G401 (cell line): ENCODE results near the gene TNFAIP8L1. TPM values are rescaled to one million over a fixed set of nuclear protein-coding genes. Genes with fewer than 3 reads are reported as not detected.
A peak's percentile ranks its signal among the peaks of the same experiment; 100 is the strongest.
"Not testable (repeated sequence)": the region's sequence is repeated elsewhere in the genome, so short reads cannot be mapped to it uniquely, and the experiment has no call there.

ENCODE experiments used
- DNase-seq: peaks from one replicate; pipeline ENCODE4 v3.0.0-alpha.2; 2015; ENCODE audit warnings: low spot score
- in situ Hi-C: cut with HindIII; loops from 2 replicates; pipeline ENCODE4 v1.10.0; 2016; ENCODE audit warnings: low sequenced_read_pairs, mixed read lengths
- total RNA-seq: library from RNA; depleted of rRNA; stranded (reverse); fragments of >200 nt; shearing (Covaris generic); gene quantifications from 2 replicates; pipeline ENCODE4 v1.2.3, GENCODE V29; 2014

Gene TNFAIP8L1
- total RNA-seq, 1 experiment from 2014 or later = 5.7 TPM

DNA sequence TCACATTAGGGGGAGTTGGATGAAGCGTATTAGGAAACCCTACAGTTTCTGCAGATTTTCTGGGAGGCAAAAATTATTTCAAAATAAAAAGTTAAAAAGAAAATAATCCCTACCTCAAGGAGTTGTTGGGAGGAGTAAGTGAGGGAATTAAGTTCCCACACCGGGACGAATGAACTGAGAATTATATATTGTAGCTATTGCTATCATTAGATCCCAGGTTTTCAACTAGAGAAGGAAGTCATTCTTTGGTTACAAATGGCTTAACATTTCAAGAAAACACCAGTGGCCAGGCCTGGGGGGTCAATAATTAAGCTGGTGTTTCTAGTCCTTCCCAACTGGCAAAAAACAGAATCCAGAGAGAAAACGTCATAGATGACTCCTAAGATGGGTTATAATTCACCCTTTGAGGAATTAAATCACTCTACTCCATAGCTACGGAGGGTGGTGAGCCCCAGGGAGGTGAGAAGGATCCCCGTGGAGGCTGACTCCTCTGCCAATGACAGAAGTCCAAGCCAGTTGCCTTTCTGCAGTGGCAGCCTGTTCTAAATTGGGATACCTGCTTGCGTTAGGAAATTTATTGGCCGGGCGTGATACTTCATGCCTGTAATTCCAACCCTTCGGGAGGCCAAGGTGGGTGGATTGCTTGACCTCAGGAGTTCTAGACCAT is 32.0 kb downstream of the TNFAIP8L1 start:
- in situ Hi-C loops = no loop called here
- peak; percentile 59 for DNase-seq

DNA sequence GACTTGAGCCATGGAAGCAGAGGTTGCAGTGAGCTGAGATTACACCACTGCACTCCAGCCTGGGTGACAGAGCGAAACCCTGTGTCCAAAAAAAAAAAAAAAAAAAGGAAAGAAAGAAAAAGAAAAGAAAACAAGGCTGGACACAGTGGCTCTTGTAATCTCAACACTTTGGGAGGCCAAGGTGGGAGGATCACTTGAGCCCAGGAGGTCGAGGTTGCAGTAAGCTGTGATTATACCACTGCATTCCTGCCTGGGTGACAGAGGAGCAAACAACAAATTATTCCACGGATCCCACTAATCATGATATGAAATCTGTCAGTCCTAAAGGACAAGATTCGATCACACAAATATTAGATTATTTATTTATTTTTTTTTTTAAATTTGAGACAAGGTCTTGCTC is 33.9 kb downstream of the TNFAIP8L1 start:
- in situ Hi-C loops = no loop called here
- DNase-seq = no peak

DNA sequence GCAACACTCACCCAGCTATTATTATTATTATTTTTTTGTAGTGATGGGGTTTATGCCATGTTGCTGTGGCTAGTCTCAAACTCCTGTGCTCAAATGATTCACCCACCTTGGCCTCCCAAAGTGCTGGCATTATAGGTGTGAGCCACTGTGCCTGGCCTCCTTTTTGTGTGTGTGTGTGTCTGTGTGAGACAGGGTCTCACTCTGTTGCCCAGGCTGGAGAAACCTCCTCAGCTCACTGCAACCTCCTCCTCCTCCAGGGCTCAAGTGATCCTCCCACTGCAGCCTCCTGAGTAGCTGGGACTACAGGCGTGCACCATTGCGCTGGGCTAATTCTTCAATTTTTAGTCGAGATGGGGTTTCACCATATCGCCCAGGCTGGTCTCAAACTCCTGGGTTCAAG is 34.4 kb downstream of the TNFAIP8L1 start:
- no peak for DNase-seq
- in situ Hi-C loops = no loop called here

DNA sequence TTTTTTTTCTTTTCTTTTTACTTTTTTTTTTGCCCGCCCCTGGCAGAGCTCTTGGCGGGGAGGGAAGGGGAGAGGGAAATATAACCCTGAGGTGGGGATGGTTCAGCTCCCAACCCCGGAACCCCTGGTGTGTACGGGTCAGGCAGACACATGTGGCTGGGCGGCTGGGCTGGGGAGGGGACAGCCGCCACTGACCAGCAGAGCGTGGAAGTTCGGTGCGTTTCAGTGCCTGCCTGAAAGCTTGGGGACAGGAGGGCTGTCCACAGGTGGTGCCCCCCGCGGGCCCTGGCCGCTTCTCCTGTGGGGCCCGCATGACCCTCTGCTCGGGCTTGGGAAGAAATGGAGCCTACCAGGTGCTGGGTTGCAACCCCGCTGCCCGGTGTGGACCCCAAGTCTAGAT is 36.0 kb downstream of the TNFAIP8L1 start:
- in situ Hi-C loops = no loop called here
- no peak for DNase-seq

DNA sequence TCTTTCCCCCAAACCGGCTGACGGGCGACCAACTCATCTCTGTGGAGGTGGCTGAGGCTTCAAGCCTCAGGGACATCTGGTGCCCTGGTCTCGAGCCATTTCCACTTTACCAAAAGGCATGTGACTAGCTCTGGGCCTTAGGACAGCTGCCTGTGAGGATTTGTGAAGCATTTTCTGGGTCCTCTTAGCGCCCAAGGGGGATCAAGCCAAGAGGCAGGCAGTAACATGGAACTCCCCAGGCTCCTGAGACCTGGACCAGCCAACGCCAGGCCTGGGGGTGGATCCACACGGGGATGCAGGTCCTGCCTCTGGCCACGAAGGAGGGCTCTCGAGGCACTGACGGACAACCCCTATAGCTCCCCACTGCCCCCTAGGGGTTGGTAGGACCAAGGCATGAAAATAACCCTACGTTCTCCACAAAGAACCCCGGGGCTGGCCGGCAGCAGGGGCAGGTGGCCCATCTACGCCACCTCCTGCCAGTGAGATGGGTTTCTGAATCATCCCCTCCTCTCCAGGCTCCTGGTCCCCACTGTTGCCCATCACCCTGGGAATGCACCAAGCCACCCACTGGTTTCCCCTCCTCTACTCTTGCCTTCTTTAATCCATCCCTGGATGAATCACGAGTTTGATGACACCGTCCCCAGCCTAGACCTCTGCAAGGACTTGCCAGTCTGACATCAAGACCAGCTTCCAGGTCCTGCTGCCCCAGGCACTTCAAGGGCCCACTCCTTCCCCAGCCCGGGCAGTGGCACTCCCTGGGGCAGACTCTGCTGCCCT is 37.8 kb downstream of the TNFAIP8L1 start:
- peak; percentile 86 for DNase-seq
- in situ Hi-C loops = no loop called here

DNA sequence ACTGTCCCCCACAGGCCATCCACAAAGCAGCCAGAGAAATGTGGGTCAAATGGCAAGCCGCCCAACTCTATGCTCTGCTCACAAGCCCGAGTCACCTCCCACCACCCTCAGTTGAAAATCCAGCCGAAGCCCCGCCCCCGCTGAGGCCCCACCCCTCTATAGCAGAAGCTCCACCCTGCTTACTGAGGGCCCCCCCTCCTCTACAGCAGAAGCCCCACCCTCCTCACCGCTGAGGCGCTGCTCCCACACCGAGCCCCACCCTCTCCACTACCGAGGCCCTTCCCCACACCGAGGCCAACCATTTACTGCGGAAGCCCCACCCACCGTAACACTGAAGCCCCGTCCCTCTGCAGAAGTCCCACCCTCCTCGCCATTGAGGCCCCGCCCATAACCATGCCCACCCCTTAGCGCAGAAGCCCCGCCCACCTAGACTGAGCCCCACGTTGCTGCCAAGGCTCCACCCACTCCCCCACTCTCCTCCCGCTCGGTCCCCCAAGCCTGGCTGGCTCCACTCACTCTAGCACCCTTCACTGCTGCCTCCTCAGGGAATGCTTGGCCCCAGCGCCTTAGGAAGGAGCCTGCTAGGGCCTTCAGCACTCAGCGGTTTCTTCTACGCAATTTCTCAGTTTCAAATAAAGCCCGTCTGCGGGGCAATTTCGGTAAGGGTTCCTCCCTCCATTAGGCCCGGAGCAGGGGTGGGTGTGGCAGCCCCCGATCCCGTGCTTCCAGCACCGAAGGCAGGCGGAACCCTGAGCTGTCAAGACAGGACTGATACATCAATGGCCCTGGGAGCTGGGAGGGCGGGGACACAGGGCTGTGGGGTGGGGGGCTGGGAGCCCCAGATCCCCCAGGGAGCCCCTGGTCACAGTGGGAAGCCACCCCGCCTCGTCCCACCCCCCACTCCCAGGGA is 39.8 kb downstream of the TNFAIP8L1 start:
- in situ Hi-C loops = no loop called here
- DNase-seq = peak; percentile 72

DNA sequence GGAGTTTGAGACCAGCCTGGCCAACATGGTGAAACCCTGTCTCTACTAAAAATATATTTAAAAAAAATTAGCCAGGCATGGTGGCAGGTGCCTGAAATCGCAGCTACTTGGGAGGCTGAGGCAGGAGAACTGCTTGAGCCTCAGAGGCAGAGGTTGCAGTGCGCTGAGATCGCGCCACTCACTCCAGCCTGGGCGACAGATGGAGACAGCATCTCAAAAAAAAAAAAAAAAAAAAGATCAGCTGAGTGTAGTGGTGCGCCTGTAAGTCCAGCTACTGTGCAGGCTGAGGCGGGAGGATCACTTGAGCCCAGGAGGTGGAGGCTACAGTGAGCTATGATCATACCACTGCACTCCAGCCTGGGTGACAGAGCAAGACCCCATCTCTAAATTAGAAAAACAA is 40.7 kb downstream of the TNFAIP8L1 start:
- in situ Hi-C loops, DNase-seq: not testable (repeated sequence)

DNA sequence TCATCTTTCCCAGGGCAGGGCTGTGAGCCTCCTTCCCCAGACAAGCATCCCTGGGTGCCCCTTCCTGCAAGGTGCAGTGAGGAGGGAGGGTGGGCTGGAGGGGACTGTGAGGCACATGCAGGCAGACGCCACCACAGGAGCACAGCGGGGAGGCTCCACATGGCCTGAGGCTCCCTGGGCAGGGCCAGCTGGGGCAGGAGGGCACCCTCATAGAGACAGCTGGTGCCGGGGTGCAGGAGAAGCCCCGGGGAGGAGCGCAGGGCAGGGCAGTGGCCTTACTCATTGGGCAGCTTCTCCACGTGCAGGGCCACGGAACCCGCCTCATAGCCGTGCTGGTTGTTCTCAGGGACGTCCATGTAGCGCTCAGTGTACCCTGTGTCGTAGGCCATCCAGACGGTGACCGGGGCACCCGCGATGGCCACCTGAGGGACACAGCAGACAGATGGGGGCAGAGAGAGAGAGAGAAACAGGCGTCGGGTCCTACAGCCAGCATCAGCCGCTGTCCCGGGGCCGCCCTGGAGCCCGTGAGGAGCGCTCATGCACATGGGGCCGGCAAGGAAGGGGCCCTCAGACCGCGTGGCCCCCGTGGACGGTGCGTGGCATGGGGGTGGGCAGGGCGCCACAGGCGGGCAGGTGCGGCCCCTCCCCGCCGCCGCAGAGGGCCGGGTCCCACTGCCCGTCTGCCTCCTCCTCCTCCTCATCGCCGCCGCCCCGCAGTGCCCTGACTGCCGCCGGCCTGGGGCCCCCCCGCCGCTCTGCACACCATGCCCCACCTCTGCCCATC is 43.3 kb downstream of the TNFAIP8L1 start:
- in situ Hi-C loops = no loop called here
- DNase-seq = no peak

DNA sequence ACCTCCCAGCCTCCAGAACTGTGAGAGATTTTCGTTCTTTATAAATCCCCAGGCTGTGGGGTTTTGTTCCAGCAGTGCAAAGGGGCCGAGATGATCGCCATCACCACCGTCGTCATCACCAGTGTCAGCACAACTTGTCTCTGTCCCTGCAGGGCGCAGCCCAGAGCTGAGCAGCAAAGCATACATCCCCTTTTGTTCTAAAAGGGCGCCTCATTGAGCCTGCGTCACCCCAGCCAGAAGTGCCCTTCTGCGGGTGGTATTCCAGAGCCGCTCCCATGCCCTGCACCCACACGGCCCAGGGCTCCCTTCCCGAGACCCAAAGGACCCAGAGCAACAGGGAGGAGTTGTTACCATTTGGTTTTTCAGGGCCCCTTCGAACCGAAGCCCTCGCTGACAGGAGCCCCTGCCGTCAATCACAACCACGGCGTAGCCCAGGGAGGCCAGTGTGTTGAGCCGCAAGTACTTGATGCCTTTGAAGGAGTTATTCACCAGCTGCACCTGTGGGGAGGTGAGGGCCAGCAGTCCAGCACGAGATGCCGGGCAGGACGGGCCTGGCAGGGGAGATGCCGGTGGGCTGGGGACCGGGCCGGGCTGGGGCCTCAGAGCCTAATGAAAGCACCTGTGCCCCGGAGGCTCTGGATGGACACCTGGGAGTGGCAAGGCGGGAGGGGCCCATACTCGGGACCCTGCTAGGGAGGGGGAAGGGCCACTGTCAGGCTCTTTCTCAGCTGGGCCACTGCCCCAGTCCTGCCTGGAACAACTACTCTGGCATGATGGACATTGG is 45.2 kb downstream of the TNFAIP8L1 start:
- DNase-seq = no peak
- in situ Hi-C loops = no loop called here

DNA sequence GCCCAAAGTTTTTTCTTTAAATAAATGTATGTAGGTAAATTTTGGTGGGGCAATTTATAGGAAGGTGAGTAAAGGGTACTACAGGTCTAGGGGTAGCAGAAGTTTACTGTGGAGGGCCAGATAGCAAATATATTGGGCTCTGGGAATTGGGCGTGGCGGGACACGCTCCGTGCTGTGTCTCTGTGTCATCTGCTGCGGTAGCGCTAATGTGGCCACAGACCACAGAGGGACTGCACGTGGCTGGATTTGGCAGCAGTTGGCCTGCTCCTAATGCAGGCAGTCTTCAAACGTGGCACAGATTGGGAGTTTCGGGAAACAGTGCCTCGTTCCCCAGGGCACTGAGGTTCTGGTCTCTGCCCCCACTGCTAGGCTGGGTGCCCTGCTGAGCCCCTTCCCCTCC is 47.4 kb downstream of the TNFAIP8L1 start:
- in situ Hi-C loops = no loop called here
- DNase-seq = no peak

DNA sequence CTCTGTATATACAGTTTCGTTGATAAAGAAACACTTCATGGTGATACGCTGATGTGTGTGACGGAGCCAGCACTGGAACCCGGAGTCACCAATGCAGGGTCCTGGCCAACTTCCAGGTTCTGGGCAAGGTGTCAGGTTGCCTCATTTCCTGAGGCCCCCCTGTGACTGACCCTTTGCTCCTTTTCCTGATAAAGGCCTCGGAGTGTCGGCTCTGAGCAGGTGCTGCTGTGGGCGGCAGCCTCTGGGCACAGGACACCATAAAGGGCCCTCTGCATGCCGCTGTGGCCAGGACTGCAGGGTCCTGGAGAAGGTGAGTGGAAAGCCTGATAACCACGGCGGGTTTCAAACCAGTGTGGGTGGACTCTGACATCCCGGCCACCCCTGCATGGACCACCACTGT is 48.1 kb downstream of the TNFAIP8L1 start:
- DNase-seq = no peak
- in situ Hi-C loops = no loop called here

DNA sequence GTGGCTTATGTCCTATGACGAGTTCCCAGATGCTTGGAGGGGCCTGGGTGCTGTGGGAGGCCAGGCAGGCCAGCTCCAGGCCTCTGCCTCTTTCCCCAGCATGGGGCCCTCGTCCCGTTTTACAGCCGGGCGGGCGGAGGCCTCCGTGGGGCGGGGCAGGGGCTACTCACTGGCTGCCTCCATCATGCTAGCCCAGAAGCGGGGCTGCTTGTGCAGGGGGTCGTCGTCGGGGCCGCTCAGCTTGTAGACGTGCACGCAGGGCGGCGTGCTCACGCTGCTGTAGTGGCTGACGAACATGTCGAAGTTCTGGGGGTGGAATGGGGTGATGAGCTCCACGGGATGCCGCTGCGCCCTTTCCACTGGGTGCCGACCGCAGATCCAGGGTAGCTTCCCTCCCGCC is 49.3 kb downstream of the TNFAIP8L1 start:
- DNase-seq = no peak
- in situ Hi-C loops = no loop called here

DNA sequence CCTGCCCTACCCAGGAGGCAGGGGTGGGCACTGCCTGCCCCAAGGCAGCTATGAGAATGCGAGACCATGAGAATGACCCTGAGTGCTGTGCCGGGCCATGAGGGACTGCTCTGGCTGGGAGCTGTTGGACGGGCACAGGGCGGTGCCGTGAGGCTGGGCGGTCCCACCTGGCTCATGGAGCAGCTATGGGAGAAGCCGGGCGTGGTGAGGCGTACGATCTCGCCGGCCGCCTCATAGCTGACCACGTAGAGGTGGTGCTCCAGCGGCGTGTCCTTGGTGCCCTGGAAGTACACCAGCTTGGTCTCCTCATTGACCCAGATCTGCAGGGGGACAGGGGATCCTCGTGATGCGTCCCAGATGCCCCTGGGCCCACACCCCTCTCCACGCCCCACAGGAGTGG is 50.1 kb downstream of the TNFAIP8L1 start:
- DNase-seq = no peak
- in situ Hi-C loops = no loop called here

DNA sequence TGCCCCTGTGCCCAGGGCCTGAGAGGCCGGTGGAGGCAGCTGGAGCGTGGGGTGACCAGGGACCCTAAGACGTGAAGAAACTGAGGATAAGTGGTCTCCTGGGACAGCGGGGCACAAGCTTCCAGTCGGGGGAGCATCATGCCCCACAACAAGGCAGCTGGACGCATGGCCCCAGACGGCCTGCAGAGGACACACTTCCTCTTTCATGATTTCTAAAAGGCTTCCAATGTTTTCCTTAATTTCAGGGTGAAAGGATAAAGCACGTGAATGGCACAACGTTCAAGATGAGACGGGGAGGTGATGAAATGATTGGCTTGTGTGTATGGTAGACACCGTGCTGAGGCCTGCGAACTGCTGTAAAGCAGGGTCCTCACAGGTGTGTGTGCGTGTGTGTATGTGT is 51.0 kb downstream of the TNFAIP8L1 start:
- DNase-seq = no peak
- in situ Hi-C loops = no loop called here

DNA sequence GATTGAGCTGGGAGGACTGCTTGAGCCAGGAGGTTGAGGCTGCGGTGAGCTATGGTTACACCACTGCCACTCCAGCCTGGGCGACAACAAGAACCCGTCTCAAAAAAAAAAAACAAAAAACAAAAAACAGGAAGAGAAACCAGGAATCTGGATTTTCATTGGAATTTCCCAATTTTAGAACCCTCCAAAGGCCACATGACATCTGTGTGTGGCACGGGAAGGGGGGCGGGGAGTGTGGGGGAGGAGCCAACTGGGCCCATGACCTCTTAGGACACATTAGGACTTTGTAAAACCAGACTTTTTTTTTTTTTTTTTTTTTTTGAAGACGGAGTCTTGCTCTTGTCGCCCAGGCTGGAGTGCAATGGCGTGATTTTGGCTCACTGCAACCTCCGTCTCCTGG is 52.1 kb downstream of the TNFAIP8L1 start:
- DNase-seq = no peak
- in situ Hi-C loops = no loop called here

DNA sequence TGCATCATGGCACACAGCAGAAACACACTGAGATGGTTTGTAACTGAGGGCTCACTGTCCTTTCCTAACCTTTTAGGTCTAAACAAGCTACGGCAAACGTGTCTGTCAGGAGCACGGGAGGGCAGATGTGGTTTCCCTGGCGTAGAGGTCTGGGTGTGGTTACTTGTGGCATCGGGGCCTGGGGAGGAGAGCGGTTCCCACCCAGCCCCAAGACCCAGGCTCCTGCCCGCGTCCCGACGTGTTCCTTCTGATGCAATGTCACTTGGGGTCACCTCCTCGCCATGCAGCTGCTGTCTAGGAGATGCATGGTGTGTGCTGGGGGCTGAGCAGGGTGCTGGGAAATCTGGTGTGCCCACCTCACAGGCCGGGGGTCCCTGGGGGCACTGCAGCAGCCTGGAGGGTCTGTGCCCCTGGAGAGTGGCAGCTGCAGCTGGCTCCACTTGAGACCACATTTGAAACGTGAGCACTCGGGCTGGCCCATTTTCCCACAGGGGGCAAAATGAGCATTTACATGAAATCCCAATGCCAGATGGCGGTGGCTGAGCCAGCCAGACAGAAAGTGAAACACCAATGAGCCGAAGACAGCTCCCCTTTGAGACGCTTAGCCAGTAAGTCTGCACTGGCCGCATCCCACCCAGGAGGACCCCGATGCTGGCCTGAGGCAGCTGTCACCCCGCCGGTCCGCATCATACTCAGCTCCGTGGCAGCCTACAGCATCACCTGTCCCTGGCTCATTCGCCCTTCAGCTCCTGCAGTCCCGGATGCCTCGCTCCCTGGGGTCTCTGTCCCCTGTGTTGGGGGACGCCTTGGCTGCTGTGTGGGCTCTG is 53.1 kb downstream of the TNFAIP8L1 start:
- in situ Hi-C loops = no loop called here
- peak; percentile 44 for DNase-seq

DNA sequence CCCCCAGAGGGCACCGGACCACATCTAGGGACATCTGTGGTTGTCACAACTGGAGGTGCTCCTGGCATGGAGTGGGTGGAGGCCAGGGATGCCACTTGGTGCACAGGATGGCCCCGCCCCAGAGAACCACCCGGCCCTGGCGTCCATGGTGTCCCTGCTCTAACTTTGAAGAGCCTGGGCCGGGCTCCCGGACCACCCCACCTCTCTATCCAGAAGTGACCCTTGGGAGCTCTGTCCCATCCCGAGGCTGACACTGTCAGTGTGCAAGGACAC is 53.7 kb downstream of the TNFAIP8L1 start:
- in situ Hi-C loops = no loop called here
- no peak for DNase-seq
